IMR-90 (cell line): Measurements from ENCODE around the gene CUL9. TPM values are rescaled to one million over a fixed set of nuclear protein-coding genes. Genes with fewer than 3 reads are reported as not detected.

Experiments
- ATAC-seq: fragments of 200-7000 bp; cut with Tn5 transposase; 2 replicates; pipeline ENCODE4 v1.9.1; 2020; ENCODE audit warnings: low read depth, mild to moderate bottlenecking, moderate library complexity
- BruUV-seq: library from RNA; stranded (reverse); fragments of 400-500 nt; replicated peaks from 2 replicates; lab custom pipeline; 2021; lab: Mats Ljungman, UMichigan
- CTCF ChIA-PET: fragments of 300-600 bp; formaldehyde crosslinking; extraction: SDS; loops from one replicate; lab custom pipeline; 2021; ENCODE audit warnings: antibody characterized with exemption; lab: Yijun Ruan, JAX
- POLR2A ChIA-PET: fragments of 300-600 bp; sonication (Branson Sonifier 250); formaldehyde crosslinking; loops from one replicate; lab custom pipeline; 2022; ENCODE audit warnings: antibody characterized with exemption; ENCODE audit not compliant: unreplicated experiment; lab: Charles Lee
- DNase-seq: peaks from one replicate; pipeline ENCODE4 v3.0.0; 2013
- H2AFZ ChIP-seq: replicated peaks from 2 replicates; pipeline ENCODE3; 2013; ENCODE audit warnings: low read length, mild to moderate bottlenecking; ENCODE audit not compliant: poor library complexity
- H2AK5ac ChIP-seq: 2 replicates; pipeline ENCODE4 v1.6.1; 2013; ENCODE audit warnings: low read depth, low read length, inconsistent platforms
- H2AK9ac ChIP-seq: replicated peaks from 2 replicates; pipeline ENCODE3; 2013; ENCODE audit warnings: mild to moderate bottlenecking, low read depth, low read length, moderate library complexity; ENCODE audit not compliant: poor library complexity
- H2BK120ac ChIP-seq: 2 replicates; pipeline ENCODE4 v1.6.1; 2013; ENCODE audit warnings: low read depth, low read length, inconsistent platforms
- H2BK15ac ChIP-seq: 3 replicates; pipeline ENCODE4 v1.6.1; 2013; ENCODE audit warnings: low read depth, low read length, inconsistent platforms
- H2BK20ac ChIP-seq: 2 replicates; pipeline ENCODE4 v1.6.1; 2013; ENCODE audit warnings: low read depth, mild to moderate bottlenecking, inconsistent platforms, low read length, moderate library complexity
- H2BK5ac ChIP-seq: 2 replicates; pipeline ENCODE4 v1.6.1; 2013; ENCODE audit warnings: mild to moderate bottlenecking, low read depth, low read length, inconsistent platforms; ENCODE audit not compliant: poor library complexity, severe bottlenecking
- H3K14ac ChIP-seq: replicated peaks from 2 replicates; pipeline ENCODE4 v1.6.1; 2013; ENCODE audit warnings: low read depth, low read length, inconsistent platforms
- H3K18ac ChIP-seq: 2 replicates; pipeline ENCODE4 v1.6.1; 2013; ENCODE audit warnings: low read depth, low read length, control low read depth
- H3K23ac ChIP-seq: 2 replicates; pipeline ENCODE4 v1.6.1; 2013; ENCODE audit warnings: low read depth, low read length, inconsistent platforms
- H3K27ac ChIP-seq: 2 replicates; pipeline ENCODE4 v1.5.1; 2013; ENCODE audit warnings: mild to moderate bottlenecking, control low read depth, low read length; ENCODE audit not compliant: insufficient read depth
- H3K27me3 ChIP-seq: 2 replicates; pipeline ENCODE4 v1.6.1; 2013; ENCODE audit warnings: low read length; ENCODE audit not compliant: control insufficient read depth, insufficient read depth
- H3K36me3 ChIP-seq: 2 replicates; pipeline ENCODE4 v1.6.1; 2013; ENCODE audit warnings: low read length, mixed read lengths; ENCODE audit not compliant: control insufficient read depth, insufficient read depth
- H3K4ac ChIP-seq: 2 replicates; pipeline ENCODE4 v1.6.1; 2013; ENCODE audit warnings: low read depth, low read length, inconsistent platforms
- H3K4me1 ChIP-seq: 2 replicates; pipeline ENCODE4 v1.6.1; 2013; ENCODE audit warnings: low read length, mixed read lengths; ENCODE audit not compliant: control insufficient read depth, insufficient read depth
- H3K4me2 ChIP-seq: 2 replicates; pipeline ENCODE4 v1.6.1; 2013; ENCODE audit warnings: low read depth, mild to moderate bottlenecking, control low read depth, low read length, moderate library complexity
- H3K4me3 ChIP-seq: 2 replicates; pipeline ENCODE4 v1.5.1; 2013; ENCODE audit warnings: low read depth, mild to moderate bottlenecking, control low read depth, low read length, moderate library complexity; ENCODE audit not compliant: insufficient read depth
- H3K56ac ChIP-seq: 2 replicates; pipeline ENCODE4 v1.6.1; 2013; ENCODE audit warnings: low read length, inconsistent platforms; ENCODE audit not compliant: insufficient read depth; ENCODE audit errors: extremely low read depth
- H3K79me1 ChIP-seq, 2 experiments: 2 replicates each; pipeline ENCODE4 v1.6.1; 2013; ENCODE audit warnings: low read length in 2 of 2, inconsistent platforms in 1 of 2, low read depth in 1 of 2
- H3K9ac ChIP-seq: 2 replicates; pipeline ENCODE4 v1.6.1; 2013; ENCODE audit warnings: low read depth, low read length, control low read depth
- H3K9me1 ChIP-seq: 2 replicates; pipeline ENCODE4 v1.6.1; 2013; ENCODE audit warnings: low read length, inconsistent platforms; ENCODE audit not compliant: insufficient read depth
- H3K9me3 ChIP-seq: 2 replicates; pipeline ENCODE4 v1.6.1; 2013; ENCODE audit warnings: low read length; ENCODE audit not compliant: control insufficient read depth, insufficient read depth
- H4K20me1 ChIP-seq: 2 replicates; pipeline ENCODE4 v1.6.1; 2013; ENCODE audit warnings: low read length, inconsistent platforms; ENCODE audit not compliant: insufficient read depth
- H4K5ac ChIP-seq: 2 replicates; pipeline ENCODE4 v1.6.1; 2013; ENCODE audit warnings: mild to moderate bottlenecking, low read depth, low read length, control low read depth
- H4K8ac ChIP-seq, 2 experiments: 2 replicates each; pipeline ENCODE4 v1.6.1; 2013; ENCODE audit warnings: low read depth in 2 of 2, low read length in 2 of 2, control low read depth in 1 of 2, inconsistent platforms in 1 of 2
- H4K91ac ChIP-seq: 2 replicates; pipeline ENCODE4 v1.6.1; 2013; ENCODE audit warnings: low read depth, low read length, inconsistent platforms; ENCODE audit not compliant: insufficient read depth
- BHLHE40 ChIP-seq: fragments of 150-350 bp; IDR thresholded peaks from 2 replicates; pipeline ENCODE4 v1.6.1; 2016; ENCODE audit warnings: mild to moderate bottlenecking, low read depth, low read length
- CHD1 ChIP-seq: IDR thresholded peaks from 2 replicates; pipeline ENCODE4 v1.6.1; 2012; ENCODE audit warnings: low read depth, low read length, improper control_type of control experiment
- MAZ ChIP-seq: IDR thresholded peaks from 2 replicates; pipeline ENCODE4 v1.6.1; 2012; ENCODE audit warnings: low read depth, mild to moderate bottlenecking, low read length, improper control_type of control experiment, moderate library complexity, borderline replicate concordance
- MXI1 ChIP-seq: IDR thresholded peaks from 2 replicates; pipeline ENCODE4 v1.6.1; 2012; ENCODE audit warnings: low read depth, mild to moderate bottlenecking, low read length, moderate library complexity, borderline replicate concordance
- NFE2L2 ChIP-seq: fragments of 150-350 bp; IDR thresholded peaks from 2 replicates; pipeline ENCODE4 v1.6.1; 2016; ENCODE audit warnings: low read depth, mild to moderate bottlenecking, low read length
- POLR2A ChIP-seq: IDR thresholded peaks from 2 replicates; pipeline ENCODE4 v1.6.1; 2012; ENCODE audit warnings: mild to moderate bottlenecking, low read depth, low read length
- RAD21 ChIP-seq: IDR thresholded peaks from 2 replicates; pipeline ENCODE4 v1.6.1; 2012; ENCODE audit warnings: low read length, improper control_type of control experiment
- RCOR1 ChIP-seq: IDR thresholded peaks from 2 replicates; pipeline ENCODE4 v1.6.1; 2012; ENCODE audit warnings: mild to moderate bottlenecking, low read length, improper control_type of control experiment; ENCODE audit not compliant: insufficient replicate concordance
- RFX5 ChIP-seq: IDR thresholded peaks from 2 replicates; pipeline ENCODE4 v1.8.0; 2012; ENCODE audit warnings: low read depth, mild to moderate bottlenecking, low read length, moderate library complexity
- SMC3 ChIP-seq: fragments of 150-350 bp; IDR thresholded peaks from 2 replicates; pipeline ENCODE4 v1.6.1; 2016; ENCODE audit warnings: low read depth, mild to moderate bottlenecking, antibody characterized with exemption, low read length, moderate library complexity
- USF2 ChIP-seq: fragments of 150-350 bp; IDR thresholded peaks from 2 replicates; pipeline ENCODE4 v1.6.1; 2017; ENCODE audit warnings: mild to moderate bottlenecking, antibody characterized with exemption, low read length, low read depth
- WGBS, 2 experiments: methylation state at CpG; one replicate each; pipeline versions ENCODE4 v1.1.5 to v1.1.7; 2013; ENCODE audit warnings: missing lambda C conversion rate in 2 of 2; ENCODE audit not compliant: insufficient read length in 1 of 2; ENCODE audit errors: extremely low coverage in 2 of 2; 5-methylcytosine and 5-hydroxymethylcytosine counted together
- dilution Hi-C: fragments of 300-500 bp; cut with HindIII; formaldehyde crosslinking; loops from one replicate; pipeline ENCODE4 v1.14.3; 2018; ENCODE audit warnings: low sequenced_read_pairs; ENCODE audit not compliant: unreplicated experiment
- in situ Hi-C: fragments of 300-500 bp; cut with MboI; formaldehyde crosslinking; loops from 3 replicates; pipeline ENCODE4 v1.14.3; 2019; ENCODE audit warnings: low sequenced_read_pairs, inconsistent platforms, mixed read lengths
- intact Hi-C: fragments of 100-400 bp; cut with micrococcal nuclease; formaldehyde crosslinking; loops from 2 replicates; pipeline ENCODE4 v1.10.0; 2022
- polyA plus RNA-seq, 3 experiments: library from polyadenylated mRNA; depleted of rRNA; stranded (reverse); fragments of >200 nt; gene quantifications; 2 replicates each; pipeline ENCODE4 v1.2.3, GENCODE V29; 2012; ENCODE audit warnings: low replicate concordance in 1 of 3
- total RNA-seq: library from RNA; depleted of rRNA; stranded (reverse); fragments of >200 nt; gene quantifications from 2 replicates; pipeline ENCODE4 v1.2.3, GENCODE V29; 2012
- TF ChIP-seq, protein P1 (sequence below): fragments of 150-350 bp; IDR thresholded peaks from 2 replicates; pipeline ENCODE4 v1.6.1; 2016; ENCODE audit warnings: low read depth, mild to moderate bottlenecking, low read length, moderate library complexity, borderline replicate concordance
- TF ChIP-seq, protein P2 (sequence below): conservative IDR thresholded peaks from 2 replicates; pipeline ENCODE4 v1.5.1; 2012; ENCODE audit warnings: mild to moderate bottlenecking, low read depth, low read length, improper control_type of control experiment

The CUL9 gene
- total and polyA plus RNA-seq, 2 of the 4 experiments (the other 2 are of a cell fraction): 7.7 to 19.5 TPM

DNA sequence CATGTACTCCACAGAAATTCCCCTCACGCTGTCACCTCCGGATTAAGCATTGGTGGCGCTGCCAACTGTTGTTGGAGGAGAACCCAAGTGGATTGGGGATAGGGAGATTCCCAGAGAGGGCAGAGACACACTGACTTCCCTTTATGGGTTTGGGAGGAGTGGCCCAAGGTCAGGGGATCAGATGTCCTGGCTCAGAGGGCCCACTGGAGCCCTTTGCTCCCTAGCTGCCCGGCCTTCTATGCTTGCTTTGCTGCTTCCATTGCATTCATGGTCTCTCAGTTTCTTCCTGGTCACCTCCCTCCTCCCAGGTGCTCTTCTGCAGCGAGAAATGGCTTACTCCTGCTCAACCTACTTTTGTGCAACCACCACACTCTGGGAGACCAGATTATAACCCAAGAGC, 14.3 kb downstream of the CUL9 start:
- dilution Hi-C loops (no loop called here), intact Hi-C loops (no loop called here), in situ Hi-C loops (no loop called here)
- H3K4me3 ChIP-seq: no peak overlapping the region
- H3K27me3 ChIP-seq: no peaks in the 10 kb centered on the region
- no peaks in the 10 kb centered on the region for H3K79me1 ChIP-seq
- H3K18ac ChIP-seq: no peak overlapping the region
- no peak overlapping the region for H2BK120ac ChIP-seq
- H3K36me3 ChIP-seq: peaks cover 49% of the 10 kb centered on the region
- no peak overlapping the region for H2BK5ac ChIP-seq
- DNase-seq (no peak), ATAC-seq (no peak)
- POLR2A ChIA-PET: no interaction called here
- no peak overlapping the region for H4K8ac ChIP-seq
- peak overlapping the region; percentile 5 for H2AK9ac ChIP-seq
- no peak overlapping the region for H4K5ac ChIP-seq
- no peak overlapping the region for H3K56ac ChIP-seq
- no peak for TF ChIP-seq RAD21
- no peak for TF ChIP-seq RCOR1
- TF ChIP-seq NFE2L2: no peak
- TF ChIP-seq, protein P1, sequence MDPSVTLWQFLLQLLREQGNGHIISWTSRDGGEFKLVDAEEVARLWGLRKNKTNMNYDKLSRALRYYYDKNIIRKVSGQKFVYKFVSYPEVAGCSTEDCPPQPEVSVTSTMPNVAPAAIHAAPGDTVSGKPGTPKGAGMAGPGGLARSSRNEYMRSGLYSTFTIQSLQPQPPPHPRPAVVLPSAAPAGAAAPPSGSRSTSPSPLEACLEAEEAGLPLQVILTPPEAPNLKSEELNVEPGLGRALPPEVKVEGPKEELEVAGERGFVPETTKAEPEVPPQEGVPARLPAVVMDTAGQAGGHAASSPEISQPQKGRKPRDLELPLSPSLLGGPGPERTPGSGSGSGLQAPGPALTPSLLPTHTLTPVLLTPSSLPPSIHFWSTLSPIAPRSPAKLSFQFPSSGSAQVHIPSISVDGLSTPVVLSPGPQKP: no peak
- TF ChIP-seq SMC3: no peak
- TF ChIP-seq MXI1: no peak
- no peak for TF ChIP-seq BHLHE40
- TF ChIP-seq, protein P2, sequence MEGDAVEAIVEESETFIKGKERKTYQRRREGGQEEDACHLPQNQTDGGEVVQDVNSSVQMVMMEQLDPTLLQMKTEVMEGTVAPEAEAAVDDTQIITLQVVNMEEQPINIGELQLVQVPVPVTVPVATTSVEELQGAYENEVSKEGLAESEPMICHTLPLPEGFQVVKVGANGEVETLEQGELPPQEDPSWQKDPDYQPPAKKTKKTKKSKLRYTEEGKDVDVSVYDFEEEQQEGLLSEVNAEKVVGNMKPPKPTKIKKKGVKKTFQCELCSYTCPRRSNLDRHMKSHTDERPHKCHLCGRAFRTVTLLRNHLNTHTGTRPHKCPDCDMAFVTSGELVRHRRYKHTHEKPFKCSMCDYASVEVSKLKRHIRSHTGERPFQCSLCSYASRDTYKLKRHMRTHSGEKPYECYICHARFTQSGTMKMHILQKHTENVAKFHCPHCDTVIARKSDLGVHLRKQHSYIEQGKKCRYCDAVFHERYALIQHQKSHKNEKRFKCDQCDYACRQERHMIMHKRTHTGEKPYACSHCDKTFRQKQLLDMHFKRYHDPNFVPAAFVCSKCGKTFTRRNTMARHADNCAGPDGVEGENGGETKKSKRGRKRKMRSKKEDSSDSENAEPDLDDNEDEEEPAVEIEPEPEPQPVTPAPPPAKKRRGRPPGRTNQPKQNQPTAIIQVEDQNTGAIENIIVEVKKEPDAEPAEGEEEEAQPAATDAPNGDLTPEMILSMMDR: no peak
- no peak for TF ChIP-seq MAZ
- no peak for TF ChIP-seq USF2
- no peak for TF ChIP-seq RFX5
- TF ChIP-seq CHD1: no peak
- TF ChIP-seq POLR2A: no peak
- H3K27ac ChIP-seq: no peak overlapping the region
- H2BK20ac ChIP-seq: no peak overlapping the region
- H3K4me2 ChIP-seq: no peak overlapping the region
- WGBS, 2 experiments: 74% methylated on average over 2 of the region's 5 CpGs; no CpG with 5 or more reads in 1 of the 2 experiments
- no peak overlapping the region for H3K4ac ChIP-seq
- H2AFZ ChIP-seq: no peak overlapping the region
- H3K23ac ChIP-seq: no peak overlapping the region
- CTCF ChIA-PET: interaction anchor here (0.6 kb wide), 1 partner anchor 241 kb away, joined by 3 read pairs; no protein-coding TSS in a partner anchor
- H3K4me1 ChIP-seq: no peaks in the 10 kb centered on the region
- no peaks in the 10 kb centered on the region for H4K20me1 ChIP-seq
- no peak overlapping the region for H2AK5ac ChIP-seq
- no peaks in the 10 kb centered on the region for H3K9me1 ChIP-seq
- H4K91ac ChIP-seq: no peak overlapping the region
- no peaks in the 10 kb centered on the region for H3K9me3 ChIP-seq
- no peak overlapping the region for H3K9ac ChIP-seq
- no TSS peak for BruUV-seq
- H3K14ac ChIP-seq: no peak overlapping the region
- no peak overlapping the region for H2BK15ac ChIP-seq
